Spleen (tissue), 7 donors: Measurements from ENCODE around the gene WDR38.

Experiments
- POLR2A ChIP-seq, 3 donors: fragments of 450-650 bp; IDR thresholded peaks; one replicate each; pipeline ENCODE4 v1.5.1; 2017; ENCODE audit warnings: antibody characterized with exemption in 3 of 3, mild to moderate bottlenecking in 1 of 3
- TF ChIP-seq, protein P1 (sequence below), 11 experiments: fragments of 200-600 bp in 7 of 11; fragments of 450-650 bp in 4 of 11; sonication (generic) in 4 of 11; IDR thresholded peaks in 8 of 11; conservative IDR thresholded peaks in 3 of 11; 1 replicate in 7 of 11; 2 replicates in 4 of 11; pipeline versions ENCODE4 v1.4.0 to v1.8.0; 2016 to 2021; ENCODE audit warnings: antibody characterized with exemption in 11 of 11, inconsistent platforms in 4 of 11, mild to moderate bottlenecking in 1 of 11
- donor health status: DM: no; HTN: no; CAD: no; lungs with moderate emphysema.
- donor health status: DM: no; HTN: no; CAD: no.
- donor health status: DM: no; HTN: no; CAD: no.

DNA sequence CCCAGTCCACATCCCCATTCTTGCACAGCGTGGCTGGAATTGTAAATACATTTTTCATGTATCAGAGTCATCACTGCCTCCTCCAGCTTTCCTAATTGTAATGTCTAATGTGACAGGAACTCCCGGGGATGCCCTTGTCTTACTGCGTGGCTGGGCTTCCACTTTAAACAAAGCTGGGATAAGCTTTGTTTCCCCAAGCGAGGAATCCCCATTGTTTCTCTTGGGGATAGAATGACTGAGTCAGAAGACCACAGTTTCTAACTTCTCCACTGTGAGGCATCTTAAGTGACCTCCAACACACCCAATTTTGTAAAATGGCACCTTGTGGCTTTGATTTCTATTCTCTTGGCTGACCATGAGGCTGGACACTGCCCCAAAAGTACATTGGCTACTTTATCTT is 31.1 kb downstream of the WDR38 start:
- TF ChIP-seq, protein P1, sequence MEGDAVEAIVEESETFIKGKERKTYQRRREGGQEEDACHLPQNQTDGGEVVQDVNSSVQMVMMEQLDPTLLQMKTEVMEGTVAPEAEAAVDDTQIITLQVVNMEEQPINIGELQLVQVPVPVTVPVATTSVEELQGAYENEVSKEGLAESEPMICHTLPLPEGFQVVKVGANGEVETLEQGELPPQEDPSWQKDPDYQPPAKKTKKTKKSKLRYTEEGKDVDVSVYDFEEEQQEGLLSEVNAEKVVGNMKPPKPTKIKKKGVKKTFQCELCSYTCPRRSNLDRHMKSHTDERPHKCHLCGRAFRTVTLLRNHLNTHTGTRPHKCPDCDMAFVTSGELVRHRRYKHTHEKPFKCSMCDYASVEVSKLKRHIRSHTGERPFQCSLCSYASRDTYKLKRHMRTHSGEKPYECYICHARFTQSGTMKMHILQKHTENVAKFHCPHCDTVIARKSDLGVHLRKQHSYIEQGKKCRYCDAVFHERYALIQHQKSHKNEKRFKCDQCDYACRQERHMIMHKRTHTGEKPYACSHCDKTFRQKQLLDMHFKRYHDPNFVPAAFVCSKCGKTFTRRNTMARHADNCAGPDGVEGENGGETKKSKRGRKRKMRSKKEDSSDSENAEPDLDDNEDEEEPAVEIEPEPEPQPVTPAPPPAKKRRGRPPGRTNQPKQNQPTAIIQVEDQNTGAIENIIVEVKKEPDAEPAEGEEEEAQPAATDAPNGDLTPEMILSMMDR (IDR thresholded peaks at IDR 0.05 in 8 of 11, conservative IDR thresholded peaks at IDR 0.05 in 3 of 11): no peak
- TF ChIP-seq POLR2A (IDR thresholded peaks at IDR 0.05): no peak
